Kidney tubule cell (primary cell): ENCODE measurements around the gene SMAP2.

Experiments used
- DNase-seq: peaks from one replicate; pipeline ENCODE4 v3.0.0-alpha.2; 2018; ENCODE audit warnings: low spot score

The SMAP2 gene

DNA sequence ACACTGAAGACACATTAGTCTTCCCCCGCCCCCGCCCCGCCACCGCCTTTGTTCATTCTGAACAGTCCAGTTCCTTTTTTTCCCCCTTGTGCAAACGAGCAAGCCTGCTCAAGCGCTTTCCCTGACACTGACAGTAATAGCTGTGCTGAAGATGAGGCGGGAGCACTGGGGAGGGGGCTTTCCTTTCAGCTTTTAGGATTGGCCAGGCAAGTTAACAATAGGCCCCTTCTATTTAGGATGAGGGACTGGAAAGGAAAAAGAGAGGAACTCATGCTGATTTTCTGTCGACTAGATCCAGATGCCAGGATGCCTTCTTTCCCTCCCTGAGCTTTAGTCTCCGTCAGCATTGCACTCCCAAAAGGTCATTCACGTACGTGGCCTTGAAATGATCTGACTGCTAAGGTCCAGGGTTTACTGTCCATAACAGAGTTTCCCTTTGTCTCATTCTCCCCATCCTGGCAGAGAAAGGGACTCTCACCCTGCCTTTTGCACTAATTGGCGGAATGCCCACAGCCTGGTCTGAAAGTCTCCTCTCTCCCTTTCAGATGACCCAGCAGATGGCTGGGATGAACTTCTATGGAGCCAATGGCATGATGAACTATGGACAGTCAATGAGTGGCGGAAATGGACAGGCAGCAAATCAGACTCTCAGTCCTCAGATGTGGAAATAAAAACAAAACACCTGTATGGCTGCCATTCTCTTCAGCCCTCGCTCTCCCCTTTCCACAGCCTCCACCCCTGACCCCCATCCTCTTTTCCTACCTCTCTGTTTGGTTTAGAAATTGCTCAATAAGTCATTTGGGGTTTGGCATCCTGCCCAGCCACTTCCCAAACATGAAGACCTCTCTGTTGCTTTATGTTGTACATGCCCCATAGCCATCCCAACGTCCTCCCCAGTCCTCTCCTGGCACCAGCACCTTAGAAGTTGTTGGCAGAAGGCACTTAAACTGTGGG lies 48.2 kb downstream of the SMAP2 start:
- DNase-seq = no peak

DNA sequence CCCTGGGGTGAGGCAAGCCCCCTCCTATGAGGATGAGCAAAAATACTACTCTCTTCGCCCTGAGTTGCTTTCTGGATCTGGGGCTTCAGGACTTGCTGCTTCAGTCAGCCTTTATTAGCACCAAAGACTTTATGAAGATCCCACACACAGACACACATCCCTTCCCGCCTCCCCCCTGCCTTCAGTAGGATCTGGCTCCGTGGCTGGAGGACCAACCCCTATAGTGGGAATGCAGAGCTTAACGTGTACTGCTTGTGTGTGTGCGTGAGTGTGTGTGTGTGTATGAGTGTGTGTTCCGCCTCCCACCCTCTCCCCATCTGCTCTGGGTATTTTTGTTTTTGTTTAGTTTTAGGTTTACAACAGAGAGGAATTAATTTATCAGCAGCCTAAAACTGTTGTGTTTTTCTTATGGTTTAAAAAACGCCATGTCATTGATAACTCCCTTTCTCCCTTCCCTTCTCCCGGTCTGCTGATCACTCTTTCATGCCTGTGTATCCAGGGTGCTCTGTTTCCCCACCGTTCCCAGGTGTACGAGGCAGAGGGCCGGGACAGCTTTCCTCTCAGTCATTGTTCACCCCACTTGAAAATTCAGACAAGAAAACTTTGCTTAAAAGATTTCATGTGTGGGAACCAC lies 49.2 kb downstream of the SMAP2 start:
- no peak for DNase-seq

DNA sequence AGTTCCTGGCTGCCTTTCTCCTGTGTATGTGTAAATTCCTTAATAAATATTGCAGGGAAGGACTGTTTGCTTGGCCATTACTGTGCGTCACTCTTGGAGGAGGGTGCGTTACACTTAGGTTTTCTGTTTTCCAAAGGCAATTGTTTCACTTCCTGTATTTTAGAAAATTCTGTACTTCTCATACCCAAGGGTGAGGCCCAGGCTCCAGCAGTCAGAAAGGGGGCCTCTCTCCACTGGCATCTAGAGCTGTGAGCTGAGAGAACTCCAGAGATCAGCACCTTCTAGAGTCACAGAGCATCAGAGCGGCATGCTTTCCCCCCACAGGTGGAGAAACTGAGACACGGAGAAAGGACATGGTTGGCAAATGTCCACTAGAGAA lies 49.7 kb downstream of the SMAP2 start:
- no peak for DNase-seq

DNA sequence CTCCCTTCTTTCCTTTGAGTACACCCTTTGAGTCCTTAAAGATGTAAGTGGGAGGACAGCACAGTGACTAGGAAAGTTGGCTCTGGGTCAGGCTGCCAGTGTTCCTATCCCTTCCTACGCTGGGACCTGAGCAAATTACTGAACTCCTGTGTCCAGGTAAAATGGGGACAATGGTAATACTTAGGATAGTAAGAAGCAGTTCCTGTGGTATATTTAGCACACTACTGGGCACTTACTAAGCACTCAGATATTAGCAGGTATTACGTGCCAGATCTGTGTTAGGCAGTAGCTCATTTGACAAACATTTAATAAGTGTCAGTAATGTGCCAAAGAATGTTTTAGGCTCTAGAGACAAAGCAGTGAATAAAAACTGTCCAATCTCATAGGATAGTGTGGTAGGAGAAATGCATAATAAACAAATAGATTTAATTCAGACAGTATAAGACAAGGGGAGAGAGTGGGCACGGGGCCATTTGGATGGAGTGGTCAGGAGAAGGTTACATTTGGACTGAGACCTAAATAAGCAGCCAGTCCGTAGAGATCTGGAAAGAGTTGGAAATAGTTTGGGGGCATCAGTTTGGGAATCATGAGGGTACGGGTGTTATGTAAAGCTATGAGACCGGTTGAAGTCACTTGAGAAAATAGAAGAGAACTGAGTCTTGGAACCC lies 50.6 kb downstream of the SMAP2 start:
- DNase-seq = no peak

DNA sequence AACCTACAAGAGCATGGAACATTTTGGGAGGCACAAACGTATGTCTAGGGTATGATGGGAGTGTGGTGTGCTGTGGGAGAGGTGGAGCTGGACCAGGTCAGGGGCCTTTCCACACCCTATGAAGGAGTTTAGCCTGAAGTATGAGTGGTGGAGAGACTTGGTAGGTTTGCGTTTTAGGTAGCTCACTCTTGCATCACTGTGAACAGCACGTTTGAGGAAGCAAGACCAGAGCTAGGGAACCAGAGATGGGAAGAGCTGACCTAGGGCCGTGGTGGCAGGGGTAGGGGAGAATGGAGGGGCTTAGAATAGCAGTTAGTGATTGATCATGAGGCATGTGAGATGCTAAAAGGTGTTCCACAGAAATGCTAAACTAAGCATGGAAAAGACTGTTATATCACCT lies 51.7 kb downstream of the SMAP2 start:
- no peak for DNase-seq

DNA sequence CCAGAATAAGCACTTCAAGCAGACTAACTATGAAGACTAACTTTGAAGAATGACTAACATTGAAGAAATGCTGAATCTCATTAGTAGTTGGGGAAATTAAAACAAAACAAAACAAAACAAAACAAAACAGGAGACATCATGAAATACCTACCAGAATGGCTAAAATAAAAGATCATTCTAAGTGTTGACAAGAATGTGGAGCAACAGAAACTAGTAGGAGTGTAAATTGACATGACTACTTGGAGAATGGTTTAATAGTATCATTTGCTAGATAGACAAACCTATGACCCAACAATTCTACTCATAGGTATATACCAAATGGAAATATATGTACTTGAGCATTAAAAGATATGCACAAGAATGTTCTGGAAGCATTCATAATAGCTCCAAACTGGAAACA lies 57.9 kb downstream of the SMAP2 start:
- no peak for DNase-seq

DNA sequence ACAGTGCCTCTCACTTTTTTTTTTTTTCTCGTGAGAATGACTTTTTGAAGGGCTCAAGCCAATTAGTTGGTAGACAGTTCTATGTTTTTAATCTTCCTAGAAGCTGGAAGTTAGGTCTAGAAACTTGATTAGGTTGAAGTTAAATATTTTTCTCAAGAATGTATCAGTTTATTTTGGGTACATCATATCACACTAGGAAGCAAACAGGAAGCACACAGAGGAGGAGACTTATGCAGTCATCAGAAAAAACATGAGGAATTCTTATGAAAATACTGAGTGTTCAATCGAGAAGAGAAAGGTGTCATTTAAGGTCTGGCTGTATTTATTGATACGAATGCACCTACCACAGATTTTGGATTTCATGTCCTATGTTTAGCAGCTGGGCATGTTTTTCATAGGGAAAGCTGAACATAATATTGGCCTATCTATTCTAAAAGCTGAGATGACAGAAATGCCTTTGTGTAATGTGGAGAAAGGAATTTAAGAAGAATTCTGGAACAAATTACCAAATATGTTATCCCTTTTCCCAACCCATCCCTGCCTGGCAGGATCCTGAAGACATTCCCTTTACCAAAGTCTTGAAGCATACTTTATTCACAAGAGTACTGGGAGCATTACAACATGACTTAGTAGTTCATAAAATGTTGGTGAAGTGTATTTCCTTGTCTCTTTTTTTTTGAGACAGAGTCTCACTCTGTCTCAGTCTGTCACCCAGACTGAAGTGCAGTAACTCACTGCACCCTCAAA lies 59.3 kb downstream of the SMAP2 start:
- DNase-seq = no peak

DNA sequence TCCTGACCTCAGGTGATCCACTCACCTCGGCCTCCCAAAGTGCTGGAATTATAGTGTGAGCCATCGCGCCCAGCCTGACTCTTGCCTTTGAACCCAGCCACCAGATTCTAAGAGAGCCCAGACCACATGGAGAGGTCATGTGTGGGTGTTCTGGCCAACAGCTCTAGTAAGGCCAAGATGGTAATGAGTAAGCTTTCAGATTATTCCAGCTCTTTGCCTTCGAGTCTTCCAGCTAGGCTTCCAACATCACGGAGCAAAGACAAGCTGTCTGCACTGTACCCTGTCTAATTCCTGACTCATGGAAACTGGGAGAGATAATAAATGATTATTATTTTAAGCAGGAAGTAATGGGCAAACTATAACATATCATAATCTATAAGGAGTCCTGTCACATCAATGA lies 61.9 kb downstream of the SMAP2 start:
- peak; percentile 29 for DNase-seq

DNA sequence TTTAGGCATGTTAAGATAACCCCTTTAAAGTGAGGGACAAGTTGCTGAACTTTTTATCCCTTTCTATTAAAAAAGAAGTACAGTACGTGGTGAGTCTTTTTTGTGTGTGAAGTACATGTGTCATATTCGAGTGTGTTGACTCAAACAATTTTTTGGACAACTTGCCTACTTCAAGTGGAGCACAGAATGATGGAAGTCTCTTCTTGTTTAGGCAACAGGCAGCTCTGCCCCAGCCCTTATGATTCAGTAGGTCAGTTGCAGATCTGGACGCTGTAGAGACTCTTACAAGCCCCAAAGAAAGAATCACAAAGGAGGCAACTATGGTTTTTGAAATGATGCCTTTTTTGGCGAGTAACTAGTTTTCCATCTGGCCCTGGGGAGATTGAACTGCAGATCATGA lies 62.3 kb downstream of the SMAP2 start:
- no peak for DNase-seq

DNA sequence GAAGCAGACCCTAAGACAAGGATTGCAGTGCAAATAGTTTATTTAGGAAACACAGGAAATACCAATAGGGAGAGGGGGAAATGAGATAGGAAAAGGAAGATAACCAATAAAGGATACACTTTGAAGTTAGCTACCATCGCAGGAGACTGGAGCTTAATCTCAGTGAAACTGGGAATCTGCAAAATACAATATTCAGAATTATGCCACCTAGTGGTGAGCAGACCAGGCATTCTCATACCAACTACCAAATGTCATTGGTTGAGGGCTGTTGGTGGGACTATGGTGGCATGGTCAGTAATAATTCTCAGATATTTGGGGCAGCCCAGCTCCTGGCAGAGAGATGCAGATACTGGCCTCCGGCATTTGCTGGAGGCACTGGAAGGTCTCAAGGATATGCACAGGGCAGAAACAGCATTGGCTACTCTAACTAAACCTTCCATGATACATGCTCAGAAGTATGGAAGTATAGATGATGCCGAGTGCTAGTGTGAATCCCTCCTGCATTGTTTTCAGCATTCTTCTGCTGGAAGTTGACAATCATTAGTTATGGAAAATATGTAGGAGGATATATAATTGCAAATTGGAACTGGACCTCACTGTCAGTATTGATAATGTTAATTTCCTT lies 65.0 kb downstream of the SMAP2 start:
- peak; percentile 4 for DNase-seq

DNA sequence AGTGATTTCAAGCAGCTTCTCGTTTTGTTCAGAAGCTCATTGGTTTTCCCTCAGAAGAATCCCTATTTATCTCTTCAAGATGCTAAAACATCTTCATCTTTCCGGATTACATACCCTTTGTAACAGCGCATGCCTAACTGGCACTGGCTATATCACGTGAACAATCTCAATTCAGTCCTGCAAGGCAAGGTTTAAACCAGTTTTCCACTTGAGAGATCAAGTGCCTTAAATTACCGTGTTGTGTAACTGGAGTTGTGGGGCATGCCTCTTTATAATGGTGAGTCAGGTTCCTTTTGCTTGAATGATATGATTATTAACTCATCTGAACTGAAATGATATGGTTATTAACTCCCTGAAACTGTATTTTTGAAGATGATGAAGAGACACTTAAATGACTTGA lies 65.7 kb downstream of the SMAP2 start:
- DNase-seq = peak; percentile 47

DNA sequence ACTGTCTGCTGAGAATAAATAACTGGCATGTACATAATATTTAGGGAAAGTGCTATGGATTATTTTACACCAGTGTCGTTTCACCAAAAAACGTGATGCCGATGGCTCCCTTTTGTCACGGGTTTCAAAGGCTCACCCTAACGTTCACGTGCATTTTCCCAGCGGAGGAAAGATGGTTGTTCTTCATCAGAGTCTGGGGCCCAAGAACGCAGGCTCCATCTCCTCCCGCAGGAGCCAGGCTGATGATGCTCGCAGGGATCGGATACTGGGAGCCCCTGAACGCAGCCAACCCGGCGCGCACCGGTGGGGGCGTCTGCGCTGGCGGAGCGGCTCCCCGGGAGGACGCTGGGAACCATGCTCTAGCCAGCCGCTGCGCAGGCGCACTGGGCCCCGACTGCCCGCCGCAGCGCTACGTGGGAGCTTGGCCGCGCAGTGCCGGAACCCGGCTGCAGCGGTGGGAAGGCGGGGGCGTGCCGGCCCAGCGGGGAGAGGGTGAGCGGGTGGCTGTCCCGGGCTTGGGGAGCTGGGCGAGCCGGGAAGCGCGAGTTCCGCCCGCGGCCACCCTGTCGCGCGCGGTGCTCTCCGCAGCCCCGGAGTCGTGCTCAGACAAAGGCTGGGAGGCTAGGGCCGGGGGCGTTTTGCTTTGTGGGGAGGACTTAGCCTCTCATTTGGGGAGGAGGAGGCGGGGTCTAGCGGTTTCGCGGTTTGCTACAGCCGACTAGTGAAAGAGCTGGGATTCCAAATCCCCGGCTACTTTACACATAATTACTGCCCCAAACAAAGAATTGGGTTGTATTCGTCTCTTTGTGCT lies 76.4 kb downstream of the SMAP2 start, which contains the start of gene ZFP69B:
TSS of gene ZFP69B (plus strand) at position 793 of the 811 bp plus-strand sequence. CDS start 486 bp downstream, outside the sequence.
- peak; percentile 91 for DNase-seq

DNA sequence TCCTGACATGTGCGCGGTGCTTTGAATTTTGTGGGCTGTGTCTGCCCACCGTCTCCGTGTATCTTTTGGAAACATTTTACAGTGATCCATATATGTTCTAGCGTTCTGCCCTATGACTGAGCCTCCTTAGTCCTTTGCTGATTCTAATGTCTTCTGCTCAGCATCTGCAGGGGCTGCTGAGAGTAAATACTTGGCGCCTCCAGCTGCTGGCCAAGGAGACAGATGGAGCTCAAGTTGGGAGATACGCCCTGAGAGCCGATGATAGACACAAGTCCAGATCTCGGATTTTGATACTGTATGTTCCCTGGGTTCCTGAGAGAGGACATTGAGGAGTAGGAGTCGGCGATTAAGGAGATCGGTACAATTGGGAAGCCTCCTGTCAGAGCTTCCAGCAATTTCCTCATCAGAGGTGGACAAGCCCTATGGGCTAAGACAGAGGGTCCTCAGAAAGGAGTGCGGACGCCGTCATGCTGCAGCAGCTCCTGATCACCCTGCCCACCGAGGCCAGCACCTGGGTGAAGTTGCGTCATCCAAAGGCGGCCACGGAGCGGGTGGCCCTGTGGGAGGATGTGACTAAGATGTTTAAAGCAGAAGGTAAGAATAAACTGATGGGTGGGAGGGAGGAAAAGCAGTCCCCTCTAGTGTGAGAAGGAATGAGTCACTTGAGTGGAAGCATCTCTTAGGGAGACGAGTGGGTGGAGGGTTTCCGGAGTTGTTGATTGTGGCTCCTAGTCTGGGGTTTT lies 77.1 kb downstream of the SMAP2 start:
- DNase-seq = peak; percentile 64

DNA sequence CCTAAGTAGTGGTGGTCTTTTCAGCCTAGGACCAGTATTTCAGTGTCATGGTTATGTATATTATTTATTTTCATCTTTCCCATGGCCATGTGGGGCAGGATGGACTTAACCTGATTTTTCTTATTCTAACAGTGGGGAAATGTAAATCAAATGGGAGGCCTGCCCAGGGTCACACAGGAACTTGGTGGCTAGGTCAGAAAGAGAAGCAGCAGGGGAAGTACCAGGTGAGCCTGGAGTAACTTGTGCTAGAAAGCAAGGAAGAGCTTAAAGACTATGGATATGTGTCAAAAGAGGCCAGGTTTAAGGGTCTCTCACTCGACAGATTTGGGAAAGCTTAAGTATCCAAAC lies 77.7 kb downstream of the SMAP2 start:
- no peak for DNase-seq

DNA sequence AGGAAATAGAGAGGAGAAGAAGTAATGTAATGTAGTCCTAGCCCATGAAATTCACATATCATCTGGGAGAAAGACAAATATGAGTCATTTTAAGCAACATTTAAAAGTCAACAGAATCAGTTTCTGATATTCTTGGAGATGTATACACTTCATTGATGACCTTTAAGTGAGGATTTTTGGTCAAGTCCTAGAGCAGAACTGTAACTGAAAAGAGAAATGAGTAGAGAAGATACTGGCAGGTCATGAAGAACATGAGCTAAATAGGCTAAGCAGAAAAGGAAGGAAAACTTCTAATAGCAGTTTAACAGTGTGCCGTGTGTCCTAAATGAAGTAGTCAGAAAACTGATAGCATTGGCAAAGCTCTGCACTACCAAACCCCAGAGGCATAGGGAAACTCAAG lies 81.3 kb downstream of the SMAP2 start:
- DNase-seq = no peak

DNA sequence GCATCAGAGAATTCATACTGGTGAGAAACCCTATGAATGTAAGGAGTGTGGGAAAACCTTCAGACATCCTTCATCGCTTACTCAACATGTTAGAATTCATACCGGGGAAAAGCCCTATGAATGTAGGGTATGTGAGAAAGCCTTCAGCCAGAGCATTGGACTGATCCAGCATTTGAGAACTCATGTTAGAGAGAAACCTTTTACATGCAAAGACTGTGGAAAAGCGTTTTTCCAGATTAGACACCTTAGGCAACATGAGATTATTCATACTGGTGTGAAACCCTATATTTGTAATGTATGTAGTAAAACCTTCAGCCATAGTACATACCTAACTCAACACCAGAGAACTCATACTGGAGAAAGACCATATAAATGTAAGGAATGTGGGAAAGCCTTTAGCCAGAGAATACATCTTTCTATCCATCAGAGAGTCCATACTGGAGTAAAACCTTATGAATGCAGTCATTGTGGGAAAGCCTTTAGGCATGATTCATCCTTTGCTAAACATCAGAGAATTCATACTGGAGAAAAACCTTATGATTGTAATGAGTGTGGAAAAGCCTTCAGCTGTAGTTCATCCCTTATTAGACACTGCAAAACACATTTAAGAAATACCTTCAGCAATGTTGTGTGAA lies 89.5 kb downstream of the SMAP2 start:
- no peak for DNase-seq

DNA sequence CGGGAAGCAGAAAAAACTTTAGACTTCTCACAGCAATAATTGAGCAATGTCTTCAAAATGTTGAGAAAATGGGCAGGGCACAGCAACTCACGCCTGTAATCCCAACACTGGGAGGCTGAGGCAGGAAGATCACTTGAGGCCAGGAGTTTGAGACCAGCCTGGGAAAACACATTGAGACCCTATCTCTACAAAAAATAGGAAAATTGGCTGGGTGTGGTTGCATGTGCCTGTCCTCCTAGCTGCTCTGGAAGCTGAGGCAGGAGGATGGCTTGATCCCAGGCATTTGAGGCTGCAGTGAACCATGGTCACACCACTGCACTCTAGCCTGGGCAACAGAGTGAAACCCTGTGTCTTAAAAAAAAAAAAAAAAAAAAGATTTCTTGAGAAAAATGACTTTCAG lies 95.8 kb downstream of the SMAP2 start:
- DNase-seq = no peak
